ENCODE data around the gene HOXC12. TPM values are rescaled to one million over a fixed set of nuclear protein-coding genes. Genes with fewer than 3 reads are reported as not detected.
A peak's percentile ranks its signal among the peaks of the same experiment; 100 is the strongest.

The HOXC12 gene
- total RNA-seq, 1 donor from 2014 or later = not detected

DNA sequence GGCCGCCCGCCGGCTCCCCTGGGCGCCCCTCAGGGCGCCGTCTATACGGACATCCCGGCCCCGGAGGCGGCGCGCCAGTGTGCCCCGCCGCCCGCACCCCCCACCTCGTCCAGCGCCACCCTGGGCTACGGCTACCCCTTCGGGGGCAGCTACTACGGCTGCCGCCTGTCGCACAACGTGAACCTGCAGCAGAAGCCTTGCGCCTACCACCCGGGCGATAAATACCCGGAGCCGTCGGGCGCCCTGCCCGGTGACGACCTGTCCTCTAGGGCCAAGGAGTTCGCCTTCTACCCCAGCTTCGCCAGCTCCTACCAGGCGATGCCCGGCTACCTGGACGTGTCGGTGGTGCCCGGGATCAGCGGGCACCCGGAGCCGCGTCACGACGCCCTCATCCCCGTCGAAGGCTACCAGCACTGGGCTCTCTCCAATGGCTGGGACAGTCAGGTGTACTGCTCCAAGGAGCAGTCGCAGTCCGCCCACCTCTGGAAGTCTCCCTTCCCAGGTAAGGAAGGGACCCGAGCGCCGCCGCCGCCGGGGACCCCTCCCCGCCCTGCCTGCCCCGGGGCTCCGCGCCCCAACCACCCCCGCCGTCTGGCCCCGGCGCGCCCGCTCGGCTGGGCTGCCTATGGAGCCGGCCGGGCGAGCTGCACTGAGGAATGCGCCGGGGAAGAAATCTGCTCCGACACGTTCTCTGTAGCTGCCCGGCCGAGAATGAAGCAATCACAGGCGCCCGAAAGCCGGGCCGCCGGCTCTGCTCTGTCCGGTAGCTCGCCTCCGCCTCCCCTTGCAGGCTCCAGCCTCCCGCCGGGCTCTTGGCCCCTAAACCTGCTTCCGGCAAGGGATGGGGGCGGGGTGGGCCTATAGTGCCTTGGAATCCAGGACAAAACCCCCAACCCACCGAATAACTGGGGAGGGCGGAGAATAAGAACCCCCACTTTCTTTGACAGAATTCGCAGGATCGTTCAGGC is 15.3 kb upstream of the HOXC12 start:
- Histone ChIP-seq H3K4me3 (ENCODE audit: insufficient read depth, low read depth, low read length) (no peak overlapping the region), H4K20me1 (ENCODE audit: insufficient read depth, low read length) (no peaks in the 10 kb centered on the region), H3K27ac (ENCODE audit: low read depth, low read length) (no peak overlapping the region), H3K4me2 (ENCODE audit: low read length) (no peak overlapping the region), H3K9ac (ENCODE audit: low read length) (no peak overlapping the region), H3K79me2 (ENCODE audit: insufficient read depth, low read length) (no peaks in the 10 kb centered on the region), H2AFZ (ENCODE audit: low read depth, low read length) (no peak overlapping the region), H3K27me3 (ENCODE audit: insufficient read depth, low read length) (peaks cover 89% of the 10 kb centered on the region), H3K4me1 (ENCODE audit: insufficient read depth, low read length) (peaks cover 2% of the 10 kb centered on the region), H3K36me3 (ENCODE audit: insufficient read depth, low read length) (no peaks in the 10 kb centered on the region), H3K9me3 (ENCODE audit: insufficient read depth, low read depth, low read length) (no peaks in the 10 kb centered on the region)
- peaks cover 89% of the 10 kb centered on the region for H3K27me3 Mint-ChIP-seq (ENCODE audit: low read depth, unreplicated experiment)
- H3K27ac Mint-ChIP-seq (ENCODE audit: unreplicated experiment) = no peak overlapping the region
- no peaks in the 10 kb centered on the region for H3K4me1 Mint-ChIP-seq (ENCODE audit: low read depth, unreplicated experiment)
- H3K9me3 Mint-ChIP-seq (ENCODE audit: unreplicated experiment) = peaks cover 21% of the 10 kb centered on the region
- DNase-seq (ENCODE audit: low read depth) = no peak
- H3K36me3 Mint-ChIP-seq (ENCODE audit: low read depth, unreplicated experiment) = no peaks in the 10 kb centered on the region
- no peak for FAIRE-seq
- no peak overlapping the region for H3K4me3 Mint-ChIP-seq (ENCODE audit: unreplicated experiment)
- TF ChIP-seq, protein P1, sequence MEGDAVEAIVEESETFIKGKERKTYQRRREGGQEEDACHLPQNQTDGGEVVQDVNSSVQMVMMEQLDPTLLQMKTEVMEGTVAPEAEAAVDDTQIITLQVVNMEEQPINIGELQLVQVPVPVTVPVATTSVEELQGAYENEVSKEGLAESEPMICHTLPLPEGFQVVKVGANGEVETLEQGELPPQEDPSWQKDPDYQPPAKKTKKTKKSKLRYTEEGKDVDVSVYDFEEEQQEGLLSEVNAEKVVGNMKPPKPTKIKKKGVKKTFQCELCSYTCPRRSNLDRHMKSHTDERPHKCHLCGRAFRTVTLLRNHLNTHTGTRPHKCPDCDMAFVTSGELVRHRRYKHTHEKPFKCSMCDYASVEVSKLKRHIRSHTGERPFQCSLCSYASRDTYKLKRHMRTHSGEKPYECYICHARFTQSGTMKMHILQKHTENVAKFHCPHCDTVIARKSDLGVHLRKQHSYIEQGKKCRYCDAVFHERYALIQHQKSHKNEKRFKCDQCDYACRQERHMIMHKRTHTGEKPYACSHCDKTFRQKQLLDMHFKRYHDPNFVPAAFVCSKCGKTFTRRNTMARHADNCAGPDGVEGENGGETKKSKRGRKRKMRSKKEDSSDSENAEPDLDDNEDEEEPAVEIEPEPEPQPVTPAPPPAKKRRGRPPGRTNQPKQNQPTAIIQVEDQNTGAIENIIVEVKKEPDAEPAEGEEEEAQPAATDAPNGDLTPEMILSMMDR (IDR thresholded peaks at IDR 0.05; ENCODE audit: insufficient read depth, low read depth, low read length) = no peak
- TF ChIP-seq EZH2 (IDR thresholded peaks at IDR 0.05; ENCODE audit: insufficient read depth, low read length) = peak; percentile 88

DNA sequence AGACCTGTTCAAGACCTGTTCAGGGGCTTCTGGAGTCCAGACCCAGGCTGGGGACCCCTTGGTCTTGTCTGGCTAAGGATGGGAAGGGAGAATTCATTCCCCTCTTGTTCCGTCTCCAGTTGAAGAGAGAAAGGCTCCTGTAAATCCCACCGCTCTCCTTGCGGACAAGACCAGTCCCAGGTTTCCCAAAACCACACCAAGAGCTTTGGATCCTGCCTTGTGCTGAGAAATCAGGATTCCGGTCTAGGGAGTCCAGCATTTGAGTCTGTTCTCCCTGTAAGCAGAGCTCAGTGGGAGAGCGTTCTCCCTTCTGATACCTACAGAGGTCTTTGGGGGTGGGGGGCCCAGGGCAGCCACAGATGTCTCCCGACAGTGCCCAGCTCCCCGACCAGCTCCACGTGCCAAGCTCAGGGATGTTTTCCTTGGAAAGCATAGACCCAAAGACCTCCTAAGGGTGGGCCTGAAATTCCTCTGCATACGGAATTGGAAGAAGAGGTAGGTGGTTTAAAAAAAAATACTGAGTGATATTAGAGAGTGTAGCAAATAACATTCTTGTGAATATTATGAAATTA is 14.2 kb upstream of the HOXC12 start:
- H3K27ac ChIP-seq (ENCODE audit: low read depth, low read length) = no peak overlapping the region
- H3K4me2 ChIP-seq (ENCODE audit: low read length) = no peak overlapping the region
- H3K27me3 ChIP-seq (ENCODE audit: insufficient read depth, low read length) = peaks cover 88% of the 10 kb centered on the region
- FAIRE-seq (no peak), DNase-seq (ENCODE audit: low read depth) (no peak)
- no peaks in the 10 kb centered on the region for H3K9me3 ChIP-seq (ENCODE audit: insufficient read depth, low read depth, low read length)
- Mint-ChIP-seq H3K4me1 (ENCODE audit: low read depth, unreplicated experiment) (no peaks in the 10 kb centered on the region), H3K36me3 (ENCODE audit: low read depth, unreplicated experiment) (no peaks in the 10 kb centered on the region), H3K9me3 (ENCODE audit: unreplicated experiment) (peaks cover 17% of the 10 kb centered on the region), H3K27me3 (ENCODE audit: low read depth, unreplicated experiment) (peaks cover 89% of the 10 kb centered on the region), H3K4me3 (ENCODE audit: unreplicated experiment) (no peak overlapping the region), H3K27ac (ENCODE audit: unreplicated experiment) (no peak overlapping the region)
- H2AFZ ChIP-seq (ENCODE audit: low read depth, low read length) = no peak overlapping the region
- no peak overlapping the region for H3K9ac ChIP-seq (ENCODE audit: low read length)
- H3K79me2 ChIP-seq (ENCODE audit: insufficient read depth, low read length) = no peaks in the 10 kb centered on the region
- H3K4me1 ChIP-seq (ENCODE audit: insufficient read depth, low read length) = no peaks in the 10 kb centered on the region
- TF ChIP-seq, protein P1 (IDR thresholded peaks at IDR 0.05; ENCODE audit: insufficient read depth, low read depth, low read length) = no peak
- no peak for TF ChIP-seq EZH2 (IDR thresholded peaks at IDR 0.05; ENCODE audit: insufficient read depth, low read length)
- no peak overlapping the region for H3K4me3 ChIP-seq (ENCODE audit: insufficient read depth, low read depth, low read length)
- H3K36me3 ChIP-seq (ENCODE audit: insufficient read depth, low read length) = no peaks in the 10 kb centered on the region
- H4K20me1 ChIP-seq (ENCODE audit: insufficient read depth, low read length) = no peaks in the 10 kb centered on the region

All from astrocyte (in vitro differentiated cells and primary cell).